ENCODE results near the gene OR10H5.
"Not testable (repeated sequence)": the region's sequence is repeated elsewhere in the genome, so short reads cannot be mapped to it uniquely, and the experiment has no call there.

OR10H5 gene

GRCh38 chr19:15787611-15788155 is at the start of gene OR10H5:
Gene OR10H5, plus strand, starts transcription at chr19:15787661. Its CDS starts 6,388 bp downstream, at chr19:15794049.
- no peak for DNase-seq (ENCODE audit: low read depth)

- no peak for DNase-seq (ENCODE audit: low read depth)
Measured at GRCh38 chr19:15737722-15738121, 49.7 kb upstream of the OR10H5 start, which contains the start of gene OR10H3. Gene OR10H3, plus strand, starts transcription at chr19:15737985. Its CDS starts 3,408 bp downstream, at chr19:15741393.

- no peak for DNase-seq (ENCODE audit: low read depth)
Measured at GRCh38 chr19:15740785-15741184, 46.7 kb upstream of the OR10H5 start.

- DNase-seq (ENCODE audit: low read depth), result no peak
Measured at GRCh38 chr19:15748239-15748638, 39.2 kb upstream of the OR10H5 start.

- no peak for DNase-seq (ENCODE audit: low read depth)
Measured at GRCh38 chr19:15758379-15758778, 29.1 kb upstream of the OR10H5 start.

- no peak for DNase-seq (ENCODE audit: low read depth)
Measured at GRCh38 chr19:15759962-15760565, 27.4 kb upstream of the OR10H5 start.

- no peak for DNase-seq (ENCODE audit: low read depth)
Measured at GRCh38 chr19:15769586-15769985, 17.9 kb upstream of the OR10H5 start.

GRCh38 chr19:15774159-15774558 is 13.3 kb upstream of the OR10H5 start:
- not testable (repeated sequence) for DNase-seq (ENCODE audit: low read depth)

GRCh38 chr19:15775249-15775648 is 12.2 kb upstream of the OR10H5 start:
- no peak for DNase-seq (ENCODE audit: low read depth)

GRCh38 chr19:15776264-15776663 is 11.2 kb upstream of the OR10H5 start:
- DNase-seq (ENCODE audit: low read depth), result no peak

GRCh38 chr19:15776991-15777970 is 10.2 kb upstream of the OR10H5 start:
- no peak for DNase-seq (ENCODE audit: low read depth)

GRCh38 chr19:15779756-15780476 is 7.5 kb upstream of the OR10H5 start:
- no peak for DNase-seq (ENCODE audit: low read depth)

- DNase-seq (ENCODE audit: low read depth), result no peak
Measured at GRCh38 chr19:15780610-15781418, 6.6 kb upstream of the OR10H5 start.

- no peak for DNase-seq (ENCODE audit: low read depth)
Measured at GRCh38 chr19:15781661-15782060, 5.8 kb upstream of the OR10H5 start.

GRCh38 chr19:15782211-15782610 is 5.2 kb upstream of the OR10H5 start:
- no peak for DNase-seq (ENCODE audit: low read depth)

GRCh38 chr19:15782896-15783295 is 4.6 kb upstream of the OR10H5 start:
- DNase-seq (ENCODE audit: low read depth), result not testable (repeated sequence)

- DNase-seq (ENCODE audit: low read depth), result no peak
Measured at GRCh38 chr19:15788594-15789270, 1.3 kb downstream of the OR10H5 start.

GRCh38 chr19:15790096-15790495 is 2.6 kb downstream of the OR10H5 start:
- no peak for DNase-seq (ENCODE audit: low read depth)

- not testable (repeated sequence) for DNase-seq (ENCODE audit: low read depth)
Measured at GRCh38 chr19:15794279-15794678, 6.8 kb downstream of the OR10H5 start.

GRCh38 chr19:15810335-15810734 is 22.9 kb downstream of the OR10H5 start:
- no peak for DNase-seq (ENCODE audit: low read depth)

GRCh38 chr19:15811476-15811875 is 24.0 kb downstream of the OR10H5 start:
- no peak for DNase-seq (ENCODE audit: low read depth)
